HepG2 (cell line): ENCODE data around the gene EGR1. TPM values are rescaled to one million over a fixed set of nuclear protein-coding genes. Genes with fewer than 3 reads are reported as not detected.
A peak's percentile ranks its signal among the peaks of the same experiment; 100 is the strongest.

Source experiments
- ATAC-seq: fragments of 200-7000 bp; cut with Tn5 transposase; 3 replicates; pipeline ENCODE4 v1.9.1; 2020; ENCODE audit warnings: mild to moderate bottlenecking, moderate library complexity
- BruUV-seq: library from RNA; stranded (reverse); fragments of 400-500 nt; replicated peaks from 2 replicates; lab custom pipeline; 2021; lab: Mats Ljungman, UMichigan
- CTCF ChIA-PET: fragments of 300-600 bp; formaldehyde crosslinking; extraction: SDS; loops from one replicate; lab custom pipeline; 2021; ENCODE audit warnings: low total read pairs, inconsistent platforms, low intra/inter-chr PET ratio; lab: Yijun Ruan, JAX
- POLR2A ChIA-PET: fragments of 350-600 bp; sonication (Branson Sonifier 250); formaldehyde crosslinking; loops from one replicate; lab custom pipeline; 2020; ENCODE audit warnings: antibody characterized with exemption, inconsistent platforms; lab: Yijun Ruan, JAX
- DNase-seq: peaks from one replicate; pipeline ENCODE4 v3.0.0-alpha.2; 2015; ENCODE audit warnings: low spot score
- FAIRE-seq: peaks from 3 replicates; lab custom pipeline; 2011; peaks lifted over from hg19 to GRCh38; lab: Jason Lieb, UNC
- H2AFZ ChIP-seq: one replicate; pipeline ENCODE4 v1.6.1; 2011; ENCODE audit warnings: low read length, inconsistent platforms
- H3K27ac ChIP-seq: fragments of 300-600 bp; 3 replicates; pipeline ENCODE4 v1.8.0; 2011; ENCODE audit warnings: mixed run types, mild to moderate bottlenecking, mixed read lengths, low read length, inconsistent platforms; ENCODE audit not compliant: insufficient read depth; ENCODE audit errors: extremely low read length
- H3K27me3 ChIP-seq, 2 experiments: fragments of 200-600 bp in 1 of 2; 2 replicates in 1 of 2; 3 replicates in 1 of 2; pipeline versions ENCODE4 v1.6.0 to v1.8.0; 2011; ENCODE audit warnings: low read length in 2 of 2, mild to moderate bottlenecking in 2 of 2, moderate library complexity in 2 of 2, inconsistent platforms in 1 of 2; ENCODE audit not compliant: insufficient read depth in 2 of 2, control insufficient read depth in 1 of 2
- H3K36me3 ChIP-seq, 2 experiments: fragments of 200-600 bp in 1 of 2; replicated peaks in 1 of 2; 2 replicates in 1 of 2; 3 replicates in 1 of 2; pipeline versions ENCODE4 v1.5.1 to v1.8.0; 2011; ENCODE audit warnings: low read length in 2 of 2, inconsistent platforms in 1 of 2; ENCODE audit not compliant: insufficient read depth in 2 of 2, control insufficient read depth in 1 of 2
- H3K4me1 ChIP-seq: 2 replicates; pipeline ENCODE4 v1.5.1; 2012; ENCODE audit warnings: low read length, inconsistent platforms; ENCODE audit not compliant: insufficient read depth
- H3K4me2 ChIP-seq: 2 replicates; pipeline ENCODE4 v1.6.0; 2011; ENCODE audit warnings: low read depth, low read length, inconsistent platforms
- H3K4me3 ChIP-seq, 3 experiments: fragments of 200-600 bp in 1 of 3; sonication (generic), shearing (Covaris generic) in 1 of 3; replicated peaks in 1 of 3; 2 replicates each; pipeline ENCODE4 v1.5.1; 2011 to 2016; ENCODE audit warnings: low read length in 3 of 3, inconsistent platforms in 2 of 3, low read depth in 2 of 3, mild to moderate bottlenecking in 2 of 3, control low read depth in 1 of 3, mixed read lengths in 1 of 3; ENCODE audit not compliant: insufficient read depth in 1 of 3
- H3K79me2 ChIP-seq: one replicate; pipeline ENCODE4 v1.6.1; 2011; ENCODE audit warnings: low read length, inconsistent platforms; ENCODE audit not compliant: insufficient read depth
- H3K9ac ChIP-seq: 2 replicates; pipeline ENCODE4 v1.6.0; 2011; ENCODE audit warnings: mild to moderate bottlenecking, low read depth, low read length, inconsistent platforms; ENCODE audit not compliant: insufficient read depth
- H3K9me3 ChIP-seq: 2 replicates; pipeline ENCODE4 v1.5.1; 2012; ENCODE audit warnings: mild to moderate bottlenecking, low read length
- H4K20me1 ChIP-seq: 2 replicates; pipeline ENCODE4 v1.6.0; 2011; ENCODE audit warnings: inconsistent platforms, mild to moderate bottlenecking, low read length, moderate library complexity; ENCODE audit not compliant: insufficient read depth
- ADNP ChIP-seq: sonication (generic); formaldehyde crosslinking; IDR thresholded peaks from 2 replicates; pipeline ENCODE4 v1.4.0; 2020; ENCODE audit warnings: missing genetic modification reagents
- ELF3 ChIP-seq: IDR thresholded peaks from 2 replicates; pipeline ENCODE4 v1.6.1; 2016; ENCODE audit warnings: missing genetic modification reagents, missing compliant biosample characterization
- HDAC6 ChIP-seq: fragments of 200-600 bp; sonication (generic); IDR thresholded peaks from 2 replicates; pipeline ENCODE4 v1.7.0; 2017; ENCODE audit warnings: mild to moderate bottlenecking, antibody characterized with exemption, low read length, low read depth
- MAZ ChIP-seq, 2 experiments: sonication (generic) in 1 of 2; formaldehyde crosslinking in 1 of 2; IDR thresholded peaks; 2 replicates each; pipeline versions ENCODE4 v1.5.0 to v1.6.1; 2012 to 2020; ENCODE audit warnings: low read depth in 2 of 2, mild to moderate bottlenecking in 2 of 2, borderline replicate concordance in 1 of 2, improper control_type of control experiment in 1 of 2, low read length in 1 of 2, missing genetic modification reagents in 1 of 2, moderate library complexity in 1 of 2
- PHF20 ChIP-seq: sonication (generic); formaldehyde crosslinking; IDR thresholded peaks from 2 replicates; pipeline ENCODE4 v1.5.0; 2020; ENCODE audit warnings: mild to moderate bottlenecking, missing genetic modification reagents
- ZNF143 ChIP-seq: sonication (generic); formaldehyde crosslinking; IDR thresholded peaks from 2 replicates; pipeline ENCODE4 v1.4.0; 2020; ENCODE audit warnings: missing genetic modification reagents
- ZNF264 ChIP-seq: sonication (generic); formaldehyde crosslinking; IDR thresholded peaks from 2 replicates; pipeline ENCODE4 v1.4.0; 2020; ENCODE audit warnings: missing genetic modification reagents
- ZNF337 ChIP-seq: sonication (generic); formaldehyde crosslinking; IDR thresholded peaks from 2 replicates; pipeline ENCODE4 v1.5.1; 2020; ENCODE audit warnings: missing genetic modification reagents, low read depth, mild to moderate bottlenecking, borderline replicate concordance
- ZNF552 ChIP-seq: sonication (generic); formaldehyde crosslinking; IDR thresholded peaks from 2 replicates; pipeline ENCODE4 v1.9.0; 2022; ENCODE audit warnings: missing genetic modification reagents, mild to moderate bottlenecking, borderline replicate concordance
- ZNF670 ChIP-seq: sonication (generic); formaldehyde crosslinking; IDR thresholded peaks from 2 replicates; pipeline ENCODE4 v1.8.0; 2022; ENCODE audit warnings: mild to moderate bottlenecking, missing genetic modification reagents, borderline replicate concordance
- ZNF672 ChIP-seq: sonication (generic); formaldehyde crosslinking; IDR thresholded peaks from 2 replicates; pipeline ENCODE4 v1.8.1; 2022; ENCODE audit warnings: missing genetic modification reagents
- ZNF746 ChIP-seq: sonication (generic); formaldehyde crosslinking; IDR thresholded peaks from 2 replicates; pipeline ENCODE4 v1.8.0; 2022; ENCODE audit warnings: mild to moderate bottlenecking, missing genetic modification reagents
- WGBS: methylation state at CpG from one replicate; pipeline ENCODE4 v1.1.6; 2017; ENCODE audit warnings: low lambda C conversion rate; 5-methylcytosine and 5-hydroxymethylcytosine counted together
- in situ Hi-C: cut with HindIII; loops from 2 replicates; pipeline ENCODE4 v1.10.0; 2017; ENCODE audit warnings: low pct_unique_long_range_greater_than_20kb; ENCODE audit not compliant: extremely low pct_ligation_motif_present
- intact Hi-C: fragments of 100-400 bp; cut with micrococcal nuclease; formaldehyde crosslinking; loops from one replicate; pipeline ENCODE4 v1.10.0; 2022; ENCODE audit not compliant: unreplicated experiment
- polyA plus RNA-seq, 8 experiments: library from polyadenylated mRNA; depleted of rRNA in 3 of 8; stranded (reverse) in 7 of 8; unstranded in 1 of 8; fragments of >200 nt; fragmentation: Illumina TruSeq in 4 of 8; extraction: Trizol in 4 of 8; gene quantifications; 2 replicates each; pipeline versions ENCODE4 v1.2.1 to v1.2.3, GENCODE V29; 2011 to 2016; ENCODE audit warnings: low read depth in 4 of 8, missing spikeins in 1 of 8, mixed read lengths in 1 of 8; ENCODE audit not compliant: insufficient read depth in 1 of 8
- total RNA-seq, 5 experiments: library from RNA; depleted of rRNA; stranded (reverse); fragments of >200 nt; fragmentation: Illumina TruSeq; extraction: Trizol; gene quantifications; 2 replicates each; pipeline ENCODE4 v1.2.3, GENCODE V29; 2016; ENCODE audit warnings: low read depth in 1 of 5
- TF ChIP-seq, protein P1 (sequence below): sonication (generic); formaldehyde crosslinking; IDR thresholded peaks from 2 replicates; pipeline ENCODE4 v1.5.0; 2020; ENCODE audit warnings: mild to moderate bottlenecking, missing genetic modification reagents
- TF ChIP-seq, protein P2 (sequence below): fragments of 450-650 bp; IDR thresholded peaks from 2 replicates; pipeline ENCODE4 v1.6.1; 2016
- TF ChIP-seq, protein P3 (sequence below): sonication (generic); formaldehyde crosslinking; IDR thresholded peaks from 2 replicates; pipeline ENCODE4 v1.4.0; 2020; ENCODE audit warnings: mild to moderate bottlenecking, missing genetic modification reagents
- TF ChIP-seq, protein P4 (sequence below): sonication (generic); formaldehyde crosslinking; IDR thresholded peaks from 2 replicates; pipeline ENCODE4 v1.4.0; 2020; ENCODE audit warnings: mild to moderate bottlenecking, missing genetic modification reagents

Gene EGR1
- total and polyA plus RNA-seq, 2 of the 13 experiments (the other 11 are each of a cell fraction or from before 2014, with no cell fraction given) = 4.1 to 4.5 TPM

DNA sequence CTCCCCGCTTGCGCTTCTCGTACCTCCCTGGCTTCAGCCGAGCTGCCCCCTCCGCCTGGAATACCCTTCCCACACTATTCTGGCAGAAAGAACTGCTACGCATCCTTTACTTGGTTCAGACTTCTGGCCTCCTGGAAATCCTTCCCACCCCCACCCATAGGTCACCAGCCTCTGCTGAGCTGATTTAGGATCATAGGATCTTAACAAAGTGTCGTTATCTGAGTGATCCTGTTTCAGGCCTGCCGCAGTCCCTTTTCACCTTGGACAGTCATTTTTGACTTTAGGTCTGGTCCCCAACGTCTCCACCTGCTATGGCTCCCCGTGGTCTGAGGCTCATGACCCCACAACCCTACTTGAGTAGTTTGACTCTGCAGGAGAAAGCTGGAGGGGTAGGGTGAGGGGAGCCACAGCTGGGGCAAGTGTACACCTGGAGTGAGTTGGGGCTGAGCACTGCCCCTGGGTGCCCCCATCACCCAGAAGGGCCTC lies 27.3 kb downstream of the EGR1 start:
- H3K9ac ChIP-seq = peak overlapping the region; percentile 83
- in situ Hi-C loops (no loop called here), intact Hi-C loops (loop anchor here (1.0 kb wide), 1 partner anchor 27 kb away; the partner anchor contains the start of gene EGR1)
- DNase-seq (no peak), ATAC-seq (no peak), FAIRE-seq (no peak)
- H3K27me3 ChIP-seq = peaks cover 4 to 35% of the 10 kb centered on the region in 2 experiments; a peak in 4 of 5 replicates
- H4K20me1 ChIP-seq = no peaks in the 10 kb centered on the region
- peak overlapping the region; percentile 87 for H3K27ac ChIP-seq
- no peaks in the 10 kb centered on the region for H3K9me3 ChIP-seq
- ChIA-PET CTCF (interaction anchor here (1.4 kb wide), 1 partner anchor 29 kb away, joined by 4 read pairs; no protein-coding TSS in a partner anchor), POLR2A (interaction anchor here (0.7 to 3.5 kb wide), 15 partner anchors 10 to 140 kb away, joined by 3 to 58 read pairs (median 4); partner anchors contain the start of genes EGR1, ETF1 and KDM3B)
- no peaks in the 10 kb centered on the region; a peak in 1 of 5 replicates for H3K36me3 ChIP-seq
- H3K4me2 ChIP-seq = peak overlapping the region; percentile 92
- H3K4me1 ChIP-seq = peaks cover 53% of the 10 kb centered on the region
- H3K79me2 ChIP-seq = no peaks in the 10 kb centered on the region
- H2AFZ ChIP-seq = no peak overlapping the region
- TSS peak; percentile 86 for BruUV-seq
- WGBS = under 1% methylated on average over 10 of the region's 10 CpGs
- H3K4me3 ChIP-seq = peak overlapping the region; percentile 75 to 82 (median 79)
- no peak for TF ChIP-seq ZNF672 (CRISPR knock-in tag)
- TF ChIP-seq, protein P1, sequence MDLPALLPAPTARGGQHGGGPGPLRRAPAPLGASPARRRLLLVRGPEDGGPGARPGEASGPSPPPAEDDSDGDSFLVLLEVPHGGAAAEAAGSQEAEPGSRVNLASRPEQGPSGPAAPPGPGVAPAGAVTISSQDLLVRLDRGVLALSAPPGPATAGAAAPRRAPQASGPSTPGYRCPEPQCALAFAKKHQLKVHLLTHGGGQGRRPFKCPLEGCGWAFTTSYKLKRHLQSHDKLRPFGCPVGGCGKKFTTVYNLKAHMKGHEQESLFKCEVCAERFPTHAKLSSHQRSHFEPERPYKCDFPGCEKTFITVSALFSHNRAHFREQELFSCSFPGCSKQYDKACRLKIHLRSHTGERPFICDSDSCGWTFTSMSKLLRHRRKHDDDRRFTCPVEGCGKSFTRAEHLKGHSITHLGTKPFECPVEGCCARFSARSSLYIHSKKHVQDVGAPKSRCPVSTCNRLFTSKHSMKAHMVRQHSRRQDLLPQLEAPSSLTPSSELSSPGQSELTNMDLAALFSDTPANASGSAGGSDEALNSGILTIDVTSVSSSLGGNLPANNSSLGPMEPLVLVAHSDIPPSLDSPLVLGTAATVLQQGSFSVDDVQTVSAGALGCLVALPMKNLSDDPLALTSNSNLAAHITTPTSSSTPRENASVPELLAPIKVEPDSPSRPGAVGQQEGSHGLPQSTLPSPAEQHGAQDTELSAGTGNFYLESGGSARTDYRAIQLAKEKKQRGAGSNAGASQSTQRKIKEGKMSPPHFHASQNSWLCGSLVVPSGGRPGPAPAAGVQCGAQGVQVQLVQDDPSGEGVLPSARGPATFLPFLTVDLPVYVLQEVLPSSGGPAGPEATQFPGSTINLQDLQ = 0 out of 2 replicates have a peak, but pooled peaks have one; percentile 19
- no peak for TF ChIP-seq ZNF670 (CRISPR knock-in tag)
- no peak for TF ChIP-seq ADNP (CRISPR knock-in tag)
- TF ChIP-seq, protein P2, sequence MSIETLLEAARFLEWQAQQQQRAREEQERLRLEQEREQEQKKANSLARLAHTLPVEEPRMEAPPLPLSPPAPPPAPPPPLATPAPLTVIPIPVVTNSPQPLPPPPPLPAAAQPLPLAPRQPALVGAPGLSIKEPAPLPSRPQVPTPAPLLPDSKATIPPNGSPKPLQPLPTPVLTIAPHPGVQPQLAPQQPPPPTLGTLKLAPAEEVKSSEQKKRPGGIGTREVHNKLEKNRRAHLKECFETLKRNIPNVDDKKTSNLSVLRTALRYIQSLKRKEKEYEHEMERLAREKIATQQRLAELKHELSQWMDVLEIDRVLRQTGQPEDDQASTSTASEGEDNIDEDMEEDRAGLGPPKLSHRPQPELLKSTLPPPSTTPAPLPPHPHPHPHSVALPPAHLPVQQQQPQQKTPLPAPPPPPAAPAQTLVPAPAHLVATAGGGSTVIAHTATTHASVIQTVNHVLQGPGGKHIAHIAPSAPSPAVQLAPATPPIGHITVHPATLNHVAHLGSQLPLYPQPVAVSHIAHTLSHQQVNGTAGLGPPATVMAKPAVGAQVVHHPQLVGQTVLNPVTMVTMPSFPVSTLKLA = no peak
- TF ChIP-seq PHF20 (CRISPR knock-in tag) = 0 out of 2 replicates have a peak, but pooled peaks have one; percentile 38
- TF ChIP-seq HDAC6 = no peak
- TF ChIP-seq ZNF337 (CRISPR knock-in tag) = no peak
- TF ChIP-seq, protein P3, sequence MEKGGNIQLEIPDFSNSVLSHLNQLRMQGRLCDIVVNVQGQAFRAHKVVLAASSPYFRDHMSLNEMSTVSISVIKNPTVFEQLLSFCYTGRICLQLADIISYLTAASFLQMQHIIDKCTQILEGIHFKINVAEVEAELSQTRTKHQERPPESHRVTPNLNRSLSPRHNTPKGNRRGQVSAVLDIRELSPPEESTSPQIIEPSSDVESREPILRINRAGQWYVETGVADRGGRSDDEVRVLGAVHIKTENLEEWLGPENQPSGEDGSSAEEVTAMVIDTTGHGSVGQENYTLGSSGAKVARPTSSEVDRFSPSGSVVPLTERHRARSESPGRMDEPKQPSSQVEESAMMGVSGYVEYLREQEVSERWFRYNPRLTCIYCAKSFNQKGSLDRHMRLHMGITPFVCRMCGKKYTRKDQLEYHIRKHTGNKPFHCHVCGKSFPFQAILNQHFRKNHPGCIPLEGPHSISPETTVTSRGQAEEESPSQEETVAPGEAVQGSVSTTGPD (CRISPR knock-in tag) = no peak
- no peak for TF ChIP-seq ZNF143 (CRISPR knock-in tag)
- TF ChIP-seq ELF3 = no peak
- TF ChIP-seq ZNF746 = no peak
- no peak for TF ChIP-seq ZNF264
- no peak for TF ChIP-seq MAZ (IDR thresholded peaks at IDR 0.05; ENCODE audit: borderline replicate concordance, low read depth, low read length)
- TF ChIP-seq MAZ (CRISPR knock-in tag; IDR thresholded peaks at IDR 0.05; ENCODE audit: low read depth) = no peak
- no peak for TF ChIP-seq ZNF552 (CRISPR knock-in tag)
- TF ChIP-seq, protein P4, sequence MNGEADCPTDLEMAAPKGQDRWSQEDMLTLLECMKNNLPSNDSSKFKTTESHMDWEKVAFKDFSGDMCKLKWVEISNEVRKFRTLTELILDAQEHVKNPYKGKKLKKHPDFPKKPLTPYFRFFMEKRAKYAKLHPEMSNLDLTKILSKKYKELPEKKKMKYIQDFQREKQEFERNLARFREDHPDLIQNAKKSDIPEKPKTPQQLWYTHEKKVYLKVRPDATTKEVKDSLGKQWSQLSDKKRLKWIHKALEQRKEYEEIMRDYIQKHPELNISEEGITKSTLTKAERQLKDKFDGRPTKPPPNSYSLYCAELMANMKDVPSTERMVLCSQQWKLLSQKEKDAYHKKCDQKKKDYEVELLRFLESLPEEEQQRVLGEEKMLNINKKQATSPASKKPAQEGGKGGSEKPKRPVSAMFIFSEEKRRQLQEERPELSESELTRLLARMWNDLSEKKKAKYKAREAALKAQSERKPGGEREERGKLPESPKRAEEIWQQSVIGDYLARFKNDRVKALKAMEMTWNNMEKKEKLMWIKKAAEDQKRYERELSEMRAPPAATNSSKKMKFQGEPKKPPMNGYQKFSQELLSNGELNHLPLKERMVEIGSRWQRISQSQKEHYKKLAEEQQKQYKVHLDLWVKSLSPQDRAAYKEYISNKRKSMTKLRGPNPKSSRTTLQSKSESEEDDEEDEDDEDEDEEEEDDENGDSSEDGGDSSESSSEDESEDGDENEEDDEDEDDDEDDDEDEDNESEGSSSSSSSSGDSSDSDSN (CRISPR knock-in tag) = no peak
